GM12874 (cell line): Measurements from ENCODE around the gene ZFP91.

Experiments
- TF ChIP-seq, protein P1 (sequence below): IDR thresholded peaks from 2 replicates; pipeline ENCODE4 v1.5.1; 2011; ENCODE audit warnings: low read depth, mild to moderate bottlenecking, control low read depth, low read length, moderate library complexity; ENCODE audit not compliant: insufficient read depth

Gene ZFP91

DNA sequence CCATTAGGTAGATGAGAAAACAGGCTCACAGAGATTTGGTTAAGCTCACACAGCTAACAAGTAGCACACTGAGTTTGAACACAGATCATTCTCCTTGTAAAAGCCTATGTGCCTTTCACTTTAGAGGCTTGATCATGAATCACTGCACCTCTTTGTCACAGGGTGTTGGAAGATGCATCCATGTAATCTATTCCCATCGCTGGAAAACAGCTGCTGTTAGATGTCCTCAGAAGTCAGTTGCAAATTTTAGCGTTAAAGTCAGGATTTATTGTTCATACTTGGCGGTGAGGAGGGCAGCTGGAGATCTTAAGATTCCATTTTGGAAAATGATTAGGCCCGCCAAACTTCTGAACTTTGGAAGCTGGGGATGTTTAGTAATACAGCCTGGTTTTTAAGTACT is 46.2 kb downstream of the ZFP91 start:
- TF ChIP-seq, protein P1, sequence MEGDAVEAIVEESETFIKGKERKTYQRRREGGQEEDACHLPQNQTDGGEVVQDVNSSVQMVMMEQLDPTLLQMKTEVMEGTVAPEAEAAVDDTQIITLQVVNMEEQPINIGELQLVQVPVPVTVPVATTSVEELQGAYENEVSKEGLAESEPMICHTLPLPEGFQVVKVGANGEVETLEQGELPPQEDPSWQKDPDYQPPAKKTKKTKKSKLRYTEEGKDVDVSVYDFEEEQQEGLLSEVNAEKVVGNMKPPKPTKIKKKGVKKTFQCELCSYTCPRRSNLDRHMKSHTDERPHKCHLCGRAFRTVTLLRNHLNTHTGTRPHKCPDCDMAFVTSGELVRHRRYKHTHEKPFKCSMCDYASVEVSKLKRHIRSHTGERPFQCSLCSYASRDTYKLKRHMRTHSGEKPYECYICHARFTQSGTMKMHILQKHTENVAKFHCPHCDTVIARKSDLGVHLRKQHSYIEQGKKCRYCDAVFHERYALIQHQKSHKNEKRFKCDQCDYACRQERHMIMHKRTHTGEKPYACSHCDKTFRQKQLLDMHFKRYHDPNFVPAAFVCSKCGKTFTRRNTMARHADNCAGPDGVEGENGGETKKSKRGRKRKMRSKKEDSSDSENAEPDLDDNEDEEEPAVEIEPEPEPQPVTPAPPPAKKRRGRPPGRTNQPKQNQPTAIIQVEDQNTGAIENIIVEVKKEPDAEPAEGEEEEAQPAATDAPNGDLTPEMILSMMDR: no peak

DNA sequence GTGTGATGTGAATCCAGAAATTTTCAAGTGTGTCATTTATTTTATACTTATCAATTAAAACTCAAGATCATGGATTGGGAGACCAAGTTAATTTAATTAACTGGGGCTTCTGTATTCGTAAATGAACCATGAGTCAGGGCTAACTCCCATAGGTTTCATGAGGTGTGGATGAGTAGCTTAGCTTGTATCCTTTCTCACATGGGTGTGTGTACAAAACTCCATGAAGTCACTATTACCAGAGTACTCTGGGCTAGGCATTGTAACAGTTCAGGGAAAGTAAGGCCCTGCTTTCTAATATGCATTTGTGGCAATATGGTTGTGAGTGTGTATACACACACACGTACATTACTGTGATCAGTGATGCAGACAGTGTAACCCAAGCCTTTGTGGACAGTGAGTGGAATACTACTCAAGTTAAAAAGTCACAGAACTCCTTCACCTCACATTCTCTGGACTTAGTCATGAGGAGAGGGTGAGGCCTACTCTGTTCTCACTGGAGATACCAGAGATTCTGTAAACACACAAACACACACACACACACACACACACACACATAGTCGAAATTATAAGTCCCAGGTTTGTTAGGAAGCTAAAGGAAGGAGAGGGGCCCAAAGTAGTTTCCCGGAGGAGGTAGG is 47.1 kb downstream of the ZFP91 start:
- TF ChIP-seq, protein P1: no peak

DNA sequence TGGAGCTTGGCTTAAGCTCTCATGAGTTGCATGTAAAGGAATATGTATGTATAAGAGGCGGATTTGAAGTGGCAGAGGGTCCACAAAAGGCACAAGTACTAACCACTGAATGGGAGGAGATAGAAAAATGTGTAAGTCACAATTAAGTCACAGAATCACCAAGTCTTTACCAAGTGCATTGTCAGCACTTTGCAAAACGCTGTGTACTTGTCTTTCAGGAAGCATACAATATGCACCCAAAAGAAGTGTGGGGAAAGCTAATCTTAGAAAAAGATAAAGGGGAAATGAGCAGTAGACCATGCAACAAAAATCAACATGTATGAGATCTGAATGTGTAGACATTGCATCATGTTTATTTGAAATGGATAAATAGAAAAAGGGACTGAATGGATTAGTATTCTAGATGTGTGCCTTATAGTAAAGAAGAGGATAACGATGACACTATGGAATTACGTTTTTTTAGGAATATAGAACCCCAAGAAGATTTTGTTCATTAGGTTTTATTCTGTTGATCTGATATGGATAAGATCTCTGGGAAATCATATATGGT is 48.1 kb downstream of the ZFP91 start:
- TF ChIP-seq, protein P1: no peak

DNA sequence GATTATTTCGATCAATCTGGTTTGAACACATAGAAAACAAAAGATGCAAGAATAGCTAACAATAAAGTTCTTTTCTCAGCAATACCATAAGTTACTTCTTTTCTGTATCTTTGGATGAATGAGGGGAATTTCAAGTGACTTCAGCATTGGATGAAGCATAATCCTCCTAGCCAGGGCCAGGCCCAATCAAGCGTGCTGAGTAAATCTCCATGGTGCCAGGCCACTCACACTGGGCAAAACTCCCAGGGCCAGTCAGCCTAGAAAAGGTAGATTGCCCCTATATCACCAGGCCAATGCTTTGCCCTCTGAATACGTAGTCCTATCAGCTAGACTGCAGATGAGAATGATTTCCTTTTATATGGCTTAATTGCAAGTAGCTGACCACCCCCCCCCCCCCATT is 49.6 kb downstream of the ZFP91 start:
- TF ChIP-seq, protein P1: no peak

- TF ChIP-seq, protein P1: peak; percentile 56
Measured at GRCh38 chr11:58629857-58630256, 51.0 kb downstream of the ZFP91 start.

- TF ChIP-seq, protein P1: no peak
Measured at GRCh38 chr11:58631378-58631777, 52.5 kb downstream of the ZFP91 start.

- TF ChIP-seq, protein P1: no peak
Measured at GRCh38 chr11:58632510-58632909, 53.6 kb downstream of the ZFP91 start.
